LNCaP clone FGC (cell line): ENCODE measurements around the gene CNKSR2.

Source experiments
- DNase-seq: peaks from one replicate; pipeline ENCODE4 v3.0.0-alpha.2; 2011; ENCODE audit warnings: low read depth
- H3K4me3 ChIP-seq: 2 replicates; pipeline ENCODE4 v1.5.1; 2011; ENCODE audit warnings: mild to moderate bottlenecking, low read depth, low read length, control low read depth
- CTCF ChIP-seq: IDR thresholded peaks from 2 replicates; pipeline ENCODE4 v1.5.1; 2012; ENCODE audit warnings: mild to moderate bottlenecking; ENCODE audit not compliant: control insufficient read depth, insufficient read depth; ENCODE audit errors: extremely low read depth

CNKSR2 gene

GRCh38 chrX:21660156-21660555 is 285.9 kb downstream of the CNKSR2 start:
- H3K4me3 ChIP-seq, result no peak overlapping the region
- no peak for TF ChIP-seq CTCF
- no peak for DNase-seq

GRCh38 chrX:21661316-21661715 is 287.1 kb downstream of the CNKSR2 start:
- DNase-seq, result no peak
- no peak for TF ChIP-seq CTCF
- H3K4me3 ChIP-seq, result no peak overlapping the region

- TF ChIP-seq CTCF, result no peak
- no peak for DNase-seq
- H3K4me3 ChIP-seq, result no peak overlapping the region
Measured at GRCh38 chrX:21662761-21663160, 288.5 kb downstream of the CNKSR2 start.

- no peak for TF ChIP-seq CTCF
- DNase-seq, result no peak
- H3K4me3 ChIP-seq, result no peak overlapping the region
Measured at GRCh38 chrX:21666252-21666651, 292.0 kb downstream of the CNKSR2 start.

- TF ChIP-seq CTCF, result no peak
- no peak for DNase-seq
- no peak overlapping the region for H3K4me3 ChIP-seq
Measured at GRCh38 chrX:21666679-21667078, 292.5 kb downstream of the CNKSR2 start.

- TF ChIP-seq CTCF, result no peak
- H3K4me3 ChIP-seq, result no peak overlapping the region
Measured at GRCh38 chrX:21674430-21675186, 300.4 kb downstream of the CNKSR2 start.

GRCh38 chrX:21675931-21676330 is 301.7 kb downstream of the CNKSR2 start:
- TF ChIP-seq CTCF, result no peak
- no peak overlapping the region for H3K4me3 ChIP-seq
- DNase-seq, result no peak

More at GRCh38 chrX:21674430-21675186, 300.4 kb downstream of the CNKSR2 start:
- DNase-seq, result no peak
